NCI-H2107 treated with DMSO at 0.1 percent for 48 hours (cell line): ENCODE results near the gene SUPV3L1.

Experiments
- DNase-seq: peaks from one replicate; lab custom pipeline; 2025; ENCODE audit not compliant: unreplicated experiment; lab: John Stamatoyannopoulos, UW

The SUPV3L1 gene

GRCh38 chr10:69254877-69255276 lies 74.8 kb downstream of the SUPV3L1 start:
- DNase-seq: no peak
